ENCODE data around the gene PDE10A.

The PDE10A gene

GRCh38 chr6:165390475-165390874, 272.6 kb downstream of the PDE10A start:
- DNase-seq = no peak
- no peak overlapping the region for H2AFZ ChIP-seq (ENCODE audit: low read depth, low read length)
- H3K36me3 ChIP-seq (ENCODE audit: control insufficient read depth in 1 of 2, insufficient read depth in 2 of 2, low read depth in 1 of 2, low read length in 2 of 2) = peaks cover 0 to 11% of the 10 kb centered on the region in 2 experiments
- no peak overlapping the region for H3K4me2 ChIP-seq (ENCODE audit: low read length, poor library complexity, severe bottlenecking)
- no peak overlapping the region for H2BK15ac ChIP-seq (ENCODE audit: low read depth, poor library complexity, severe bottlenecking)
- no peak overlapping the region for H3K4me3 ChIP-seq (ENCODE audit: insufficient read depth in 1 of 2, low read depth in 1 of 2, low read length in 2 of 2)
- no peaks in the 10 kb centered on the region for H3K9me3 ChIP-seq (ENCODE audit: control insufficient read depth, low read length)
- H3K4ac ChIP-seq (ENCODE audit: low read depth in 1 of 2, low read length in 2 of 2) = no peak overlapping the region
- no peak overlapping the region for H4K91ac ChIP-seq (ENCODE audit: low read length)
- no peak overlapping the region for H4K8ac ChIP-seq (ENCODE audit: low read length)
- H3K27ac ChIP-seq (ENCODE audit: low read length, poor library complexity, severe bottlenecking) = no peak overlapping the region
- H3K9ac ChIP-seq (ENCODE audit: low read length) = no peak overlapping the region
- no peak overlapping the region for H2AK5ac ChIP-seq (ENCODE audit: low read length, severe bottlenecking)
- H2BK5ac ChIP-seq (ENCODE audit: low read depth, low read length, poor library complexity, severe bottlenecking) = no peak overlapping the region
- H3K4me1 ChIP-seq (ENCODE audit: control insufficient read depth, insufficient read depth, low read depth, low read length) = no peaks in the 10 kb centered on the region
- peaks cover 3% of the 10 kb centered on the region for H3K79me1 ChIP-seq (replicated peaks; ENCODE audit: low read length, poor library complexity, severe bottlenecking)
- H2BK12ac ChIP-seq (ENCODE audit: low read length in 2 of 2) = no peak overlapping the region
- no peak overlapping the region for H3K14ac ChIP-seq (ENCODE audit: low read length in 2 of 2)
- 74% methylated on average over 4 of the region's 6 CpGs for WGBS
- no peak overlapping the region for H3K18ac ChIP-seq (ENCODE audit: low read depth in 1 of 2, low read length in 2 of 2)
- no peak overlapping the region for H3K23ac ChIP-seq (ENCODE audit: low read length in 2 of 2)
- no peak overlapping the region for H2BK120ac ChIP-seq (ENCODE audit: low read depth, low read length)
- no peaks in the 10 kb centered on the region for H3K27me3 ChIP-seq (ENCODE audit: control insufficient read depth in 1 of 2, insufficient read depth in 1 of 2, low read length in 2 of 2)

- no peak overlapping the region for H2BK12ac ChIP-seq (ENCODE audit: low read length in 2 of 2)
- no peak overlapping the region for H3K4ac ChIP-seq (ENCODE audit: low read depth in 1 of 2, low read length in 2 of 2)
- WGBS = 89% methylated on average over 3 of the region's 3 CpGs
- H4K91ac ChIP-seq (ENCODE audit: low read length) = no peak overlapping the region
- no peak overlapping the region for H3K18ac ChIP-seq (ENCODE audit: low read depth in 1 of 2, low read length in 2 of 2)
- no peak overlapping the region for H3K27ac ChIP-seq (ENCODE audit: low read length, poor library complexity, severe bottlenecking)
- H3K9me3 ChIP-seq (ENCODE audit: control insufficient read depth, low read length) = no peaks in the 10 kb centered on the region
- no peak overlapping the region for H3K4me3 ChIP-seq (ENCODE audit: insufficient read depth in 1 of 2, low read depth in 1 of 2, low read length in 2 of 2)
- H2BK120ac ChIP-seq (ENCODE audit: low read depth, low read length) = no peak overlapping the region
- no peak overlapping the region for H3K9ac ChIP-seq (ENCODE audit: low read length)
- H2BK5ac ChIP-seq (ENCODE audit: low read depth, low read length, poor library complexity, severe bottlenecking) = no peak overlapping the region
- H3K23ac ChIP-seq (ENCODE audit: low read length in 2 of 2) = no peak overlapping the region
- H2BK15ac ChIP-seq (ENCODE audit: low read depth, poor library complexity, severe bottlenecking) = no peak overlapping the region
- no peaks in the 10 kb centered on the region for H3K27me3 ChIP-seq (ENCODE audit: control insufficient read depth in 1 of 2, insufficient read depth in 1 of 2, low read length in 2 of 2)
- H4K8ac ChIP-seq (ENCODE audit: low read length) = no peak overlapping the region
- no peak overlapping the region for H2AFZ ChIP-seq (ENCODE audit: low read depth, low read length)
- H2AK5ac ChIP-seq (ENCODE audit: low read length, severe bottlenecking) = no peak overlapping the region
- no peak overlapping the region for H3K14ac ChIP-seq (ENCODE audit: low read length in 2 of 2)
- H3K36me3 ChIP-seq (ENCODE audit: control insufficient read depth in 1 of 2, insufficient read depth in 2 of 2, low read depth in 1 of 2, low read length in 2 of 2) = peaks cover 0 to 14% of the 10 kb centered on the region in 2 experiments
- peaks cover 3% of the 10 kb centered on the region for H3K79me1 ChIP-seq (replicated peaks; ENCODE audit: low read length, poor library complexity, severe bottlenecking)
- no peak for DNase-seq
- H3K4me2 ChIP-seq (ENCODE audit: low read length, poor library complexity, severe bottlenecking) = no peak overlapping the region
- H3K4me1 ChIP-seq (ENCODE audit: control insufficient read depth, insufficient read depth, low read depth, low read length) = no peaks in the 10 kb centered on the region
Observed at GRCh38 chr6:165389534-165389933, 273.5 kb downstream of the PDE10A start.

- Histone ChIP-seq H3K18ac (ENCODE audit: low read depth in 1 of 2, low read length in 2 of 2) (no peak overlapping the region), H2AFZ (ENCODE audit: low read depth, low read length) (no peak overlapping the region), H3K9me3 (ENCODE audit: control insufficient read depth, low read length) (no peaks in the 10 kb centered on the region), H2BK15ac (ENCODE audit: low read depth, poor library complexity, severe bottlenecking) (no peak overlapping the region), H3K14ac (ENCODE audit: low read length in 2 of 2) (no peak overlapping the region), H3K27ac (ENCODE audit: low read length, poor library complexity, severe bottlenecking) (no peak overlapping the region), H3K27me3 (ENCODE audit: control insufficient read depth in 1 of 2, insufficient read depth in 1 of 2, low read length in 2 of 2) (no peaks in the 10 kb centered on the region), H4K8ac (ENCODE audit: low read length) (no peak overlapping the region), H3K4me3 (ENCODE audit: insufficient read depth in 1 of 2, low read depth in 1 of 2, low read length in 2 of 2) (no peak overlapping the region), H3K23ac (ENCODE audit: low read length in 2 of 2) (no peak overlapping the region), H2BK120ac (ENCODE audit: low read depth, low read length) (no peak overlapping the region), H2BK5ac (ENCODE audit: low read depth, low read length, poor library complexity, severe bottlenecking) (no peak overlapping the region), H3K4me2 (ENCODE audit: low read length, poor library complexity, severe bottlenecking) (no peak overlapping the region), H3K79me1 (replicated peaks; ENCODE audit: low read length, poor library complexity, severe bottlenecking) (peaks cover 6% of the 10 kb centered on the region), H3K4ac (ENCODE audit: low read depth in 1 of 2, low read length in 2 of 2) (no peak overlapping the region), H3K4me1 (ENCODE audit: control insufficient read depth, insufficient read depth, low read depth, low read length) (no peaks in the 10 kb centered on the region), H2AK5ac (ENCODE audit: low read length, severe bottlenecking) (no peak overlapping the region), H2BK12ac (ENCODE audit: low read length in 2 of 2) (no peak overlapping the region), H3K36me3 (ENCODE audit: control insufficient read depth in 1 of 2, insufficient read depth in 2 of 2, low read depth in 1 of 2, low read length in 2 of 2) (peaks cover 0 to 14% of the 10 kb centered on the region in 2 experiments), H3K9ac (ENCODE audit: low read length) (no peak overlapping the region), H4K91ac (ENCODE audit: low read length) (no peak overlapping the region)
- 93% methylated on average over 3 of the region's 3 CpGs for WGBS
- DNase-seq = no peak
Observed at GRCh38 chr6:165383323-165383722, 279.7 kb downstream of the PDE10A start.

GRCh38 chr6:165376100-165376499, 286.9 kb downstream of the PDE10A start:
- Histone ChIP-seq H3K27ac (ENCODE audit: low read length, poor library complexity, severe bottlenecking) (no peak overlapping the region), H3K9ac (ENCODE audit: low read length) (no peak overlapping the region), H3K14ac (ENCODE audit: low read length in 2 of 2) (no peak overlapping the region), H3K4me2 (ENCODE audit: low read length, poor library complexity, severe bottlenecking) (no peak overlapping the region), H3K27me3 (ENCODE audit: control insufficient read depth in 1 of 2, insufficient read depth in 1 of 2, low read length in 2 of 2) (no peaks in the 10 kb centered on the region), H2AK5ac (ENCODE audit: low read length, severe bottlenecking) (no peak overlapping the region), H2BK15ac (ENCODE audit: low read depth, poor library complexity, severe bottlenecking) (no peak overlapping the region), H2BK12ac (ENCODE audit: low read length in 2 of 2) (no peak overlapping the region), H3K79me1 (replicated peaks; ENCODE audit: low read length, poor library complexity, severe bottlenecking) (no peaks in the 10 kb centered on the region), H3K36me3 (ENCODE audit: control insufficient read depth in 1 of 2, insufficient read depth in 2 of 2, low read depth in 1 of 2, low read length in 2 of 2) (peaks cover 0 to 4% of the 10 kb centered on the region in 2 experiments), H2AFZ (ENCODE audit: low read depth, low read length) (no peak overlapping the region), H3K4me3 (ENCODE audit: insufficient read depth in 1 of 2, low read depth in 1 of 2, low read length in 2 of 2) (no peak overlapping the region), H2BK120ac (ENCODE audit: low read depth, low read length) (no peak overlapping the region), H3K23ac (ENCODE audit: low read length in 2 of 2) (no peak overlapping the region), H3K4ac (ENCODE audit: low read depth in 1 of 2, low read length in 2 of 2) (no peak overlapping the region), H4K91ac (ENCODE audit: low read length) (no peak overlapping the region), H3K18ac (ENCODE audit: low read depth in 1 of 2, low read length in 2 of 2) (no peak overlapping the region), H2BK5ac (ENCODE audit: low read depth, low read length, poor library complexity, severe bottlenecking) (no peak overlapping the region), H3K4me1 (ENCODE audit: control insufficient read depth, insufficient read depth, low read depth, low read length) (no peaks in the 10 kb centered on the region), H3K9me3 (ENCODE audit: control insufficient read depth, low read length) (no peaks in the 10 kb centered on the region), H4K8ac (ENCODE audit: low read length) (no peak overlapping the region)
- 100% methylated on average over 1 of the region's 1 CpG for WGBS
- DNase-seq = no peak
